HCT116 (cell line): Measurements from ENCODE around the gene PDE6H. TPM values are rescaled to one million over a fixed set of nuclear protein-coding genes. Genes with fewer than 3 reads are reported as not detected.

Experiments used
- ATAC-seq: fragments of 200-7000 bp; cut with Tn5 transposase; 2 replicates; pipeline ENCODE4 v1.9.1; 2020; ENCODE audit warnings: mild to moderate bottlenecking, moderate library complexity
- BruUV-seq: library from RNA; stranded (reverse); fragments of 400-500 nt; replicated peaks from 2 replicates; lab custom pipeline; 2021; lab: Mats Ljungman, UMichigan
- CTCF ChIA-PET: fragments of 300-600 bp; sonication (Branson Sonifier 250); formaldehyde crosslinking; loops from one replicate; lab custom pipeline; 2021; ENCODE audit warnings: antibody characterized with exemption; lab: Charles Lee
- POLR2A ChIA-PET: fragments of 300-600, 350-600 bp; sonication (Branson Sonifier 250); formaldehyde crosslinking; loops from one replicate; lab custom pipeline; 2021; ENCODE audit warnings: antibody characterized with exemption; lab: Charles Lee
- RAD21 ChIA-PET, 2 experiments: fragments of 300-600 bp; sonication (Branson Sonifier 250); formaldehyde crosslinking; loops; one replicate each; lab custom pipeline; 2023; ENCODE audit warnings: low total read pairs in 2 of 2; ENCODE audit not compliant: uncharacterized antibody in 2 of 2, unreplicated experiment in 2 of 2, low non-redundant PET in 1 of 2; lab: Charles Lee
- DNase-seq: peaks from one replicate; pipeline ENCODE4 v3.0.0-alpha.2; 2010; ENCODE audit warnings: low read depth, low spot score
- H2AFZ ChIP-seq: fragments of 200-600 bp; shearing (Covaris generic), sonication (generic); 2 replicates; pipeline ENCODE4 v1.6.1; 2017; ENCODE audit warnings: low read depth, mixed run types, mixed read lengths, antibody characterized with exemption, low read length; ENCODE audit not compliant: poor library complexity, severe bottlenecking
- H3K27ac ChIP-seq: 2 replicates; pipeline ENCODE4 v1.5.1; 2012; ENCODE audit warnings: low read depth, low read length
- H3K27me3 ChIP-seq: fragments of 200-600 bp; sonication (generic); 2 replicates; pipeline ENCODE4 v1.6.1; 2016; ENCODE audit warnings: mixed run types, low read length, mixed read lengths; ENCODE audit not compliant: insufficient read depth
- H3K36me3 ChIP-seq, 2 experiments: fragments of 200-500 bp in 1 of 2; fragments of 200-600 bp in 1 of 2; sonication (Bioruptor generic) in 1 of 2; sonication (generic) in 1 of 2; 2 replicates each; pipeline versions ENCODE4 v1.5.1 to v1.6.1; 2014 to 2016; ENCODE audit warnings: low read length in 2 of 2, inconsistent platforms in 1 of 2, mixed read lengths in 1 of 2, mixed run types in 1 of 2; ENCODE audit not compliant: insufficient read depth in 2 of 2, control insufficient read depth in 1 of 2
- H3K4me1 ChIP-seq, 2 experiments: fragments of 200-600 bp in 1 of 2; sonication (generic) in 1 of 2; 2 replicates each; pipeline versions ENCODE4 v1.5.1 to v1.6.1; 2012 to 2017; ENCODE audit warnings: low read length in 2 of 2, inconsistent platforms in 1 of 2, mild to moderate bottlenecking in 1 of 2, mixed read lengths in 1 of 2, mixed run types in 1 of 2, moderate library complexity in 1 of 2; ENCODE audit not compliant: insufficient read depth in 2 of 2, control insufficient read depth in 1 of 2
- H3K4me2 ChIP-seq: fragments of 200-600 bp; sonication (generic); 2 replicates; pipeline ENCODE4 v1.6.1; 2017; ENCODE audit warnings: mixed run types, low read length, mixed read lengths
- H3K4me3 ChIP-seq, 2 experiments: fragments of 200-600 bp in 1 of 2; sonication (generic) in 1 of 2; replicated peaks in 1 of 2; 2 replicates each; pipeline ENCODE4 v1.5.1; 2011 to 2016; ENCODE audit warnings: low read length in 2 of 2, control low read depth in 1 of 2, low read depth in 1 of 2, mild to moderate bottlenecking in 1 of 2, mixed read lengths in 1 of 2, mixed run types in 1 of 2
- H3K79me2 ChIP-seq: fragments of 200-600 bp; sonication (generic); 2 replicates; pipeline ENCODE4 v1.6.1; 2017; ENCODE audit warnings: mild to moderate bottlenecking, mixed run types, low read length, moderate library complexity, mixed read lengths; ENCODE audit not compliant: insufficient read depth
- H3K9ac ChIP-seq: fragments of 200-600 bp; sonication (generic); 2 replicates; pipeline ENCODE4 v1.6.1; 2016; ENCODE audit warnings: low read length, mixed read lengths
- H3K9me2 ChIP-seq: fragments of 200-600 bp; sonication (generic), shearing (Covaris generic); 2 replicates; pipeline ENCODE4 v1.6.1; 2017; ENCODE audit warnings: mixed run types, mild to moderate bottlenecking, moderate library complexity; ENCODE audit not compliant: insufficient read depth
- H3K9me3 ChIP-seq, 2 experiments: fragments of 200-500 bp in 1 of 2; fragments of 200-600 bp in 1 of 2; sonication (Bioruptor generic) in 1 of 2; sonication (generic) in 1 of 2; 2 replicates each; pipeline ENCODE4 v1.6.1; 2014 to 2017; ENCODE audit warnings: low read length in 2 of 2, mixed read lengths in 2 of 2, inconsistent platforms in 1 of 2, low read depth in 1 of 2, mild to moderate bottlenecking in 1 of 2, mixed run types in 1 of 2, moderate library complexity in 1 of 2; ENCODE audit not compliant: control insufficient read depth in 1 of 2, insufficient read depth in 1 of 2
- H4K20me1 ChIP-seq: fragments of 200-600 bp; sonication (generic), shearing (Covaris generic); 2 replicates; pipeline ENCODE4 v1.6.1; 2017; ENCODE audit warnings: mixed run types, mild to moderate bottlenecking, moderate library complexity; ENCODE audit not compliant: insufficient read depth
- CBX3 ChIP-seq: IDR thresholded peaks from 2 replicates; pipeline ENCODE4 v1.6.1; 2012; ENCODE audit warnings: low read depth
- CEBPB ChIP-seq: IDR thresholded peaks from 2 replicates; pipeline ENCODE4 v1.6.1; 2012; ENCODE audit warnings: low read depth
- ELF1 ChIP-seq: IDR thresholded peaks from 2 replicates; pipeline ENCODE4 v1.6.1; 2012; ENCODE audit warnings: low read depth, borderline replicate concordance
- EZH2 ChIP-seq: fragments of 200-600 bp; sonication (generic); IDR thresholded peaks from 2 replicates; pipeline ENCODE4 v1.6.1; 2017; ENCODE audit warnings: antibody characterized with exemption, mixed run types
- EZH2phosphoT487 ChIP-seq: fragments of 200-600 bp; IDR thresholded peaks from 2 replicates; pipeline ENCODE4 v1.6.1; 2018; ENCODE audit warnings: antibody characterized with exemption, borderline replicate concordance
- FOSL1 ChIP-seq: IDR thresholded peaks from 2 replicates; pipeline ENCODE4 v1.6.1; 2012; ENCODE audit warnings: low read depth
- JUND ChIP-seq: IDR thresholded peaks from 2 replicates; pipeline ENCODE4 v1.6.1; 2012
- SP1 ChIP-seq: IDR thresholded peaks from 2 replicates; pipeline ENCODE4 v1.6.1; 2012; ENCODE audit warnings: low read depth
- ZFX ChIP-seq: fragments of 450-650 bp; IDR thresholded peaks from 2 replicates; pipeline ENCODE4 v1.6.1; 2017
- intact Hi-C: fragments of 100-400 bp; cut with micrococcal nuclease; formaldehyde crosslinking; loops from 2 replicates; pipeline ENCODE4 v1.10.0; 2022
- total RNA-seq: library from RNA; stranded (reverse); gene quantifications from one replicate; pipeline ENCODE4 v1.2.1, GENCODE V29; 2021; ENCODE audit not compliant: unreplicated experiment
- TF ChIP-seq, protein P1 (sequence below), 3 experiments: fragments of 200-600 bp in 1 of 3; sonication (generic) in 1 of 3; IDR thresholded peaks in 2 of 3; conservative IDR thresholded peaks in 1 of 3; 2 replicates each; pipeline ENCODE4 v1.5.1; 2012 to 2017; ENCODE audit warnings: low read depth in 2 of 3, low read length in 2 of 3, antibody characterized with exemption in 1 of 3, borderline replicate concordance in 1 of 3, control low read depth in 1 of 3, mild to moderate bottlenecking in 1 of 3, mixed read lengths in 1 of 3, mixed run types in 1 of 3, moderate library complexity in 1 of 3; ENCODE audit not compliant: insufficient read depth in 1 of 3
- TF ChIP-seq, protein P2 (sequence below): IDR thresholded peaks from 2 replicates; pipeline ENCODE4 v1.6.1; 2012; ENCODE audit warnings: low read depth
- TF ChIP-seq, protein P3 (sequence below): IDR thresholded peaks from 2 replicates; pipeline ENCODE4 v1.6.1; 2011; ENCODE audit warnings: mild to moderate bottlenecking, low read length, moderate library complexity; ENCODE audit not compliant: insufficient replicate concordance; ENCODE audit errors: extremely low read depth

The PDE6H gene
- total RNA-seq, 1 experiment from 2014 or later = not detected

DNA sequence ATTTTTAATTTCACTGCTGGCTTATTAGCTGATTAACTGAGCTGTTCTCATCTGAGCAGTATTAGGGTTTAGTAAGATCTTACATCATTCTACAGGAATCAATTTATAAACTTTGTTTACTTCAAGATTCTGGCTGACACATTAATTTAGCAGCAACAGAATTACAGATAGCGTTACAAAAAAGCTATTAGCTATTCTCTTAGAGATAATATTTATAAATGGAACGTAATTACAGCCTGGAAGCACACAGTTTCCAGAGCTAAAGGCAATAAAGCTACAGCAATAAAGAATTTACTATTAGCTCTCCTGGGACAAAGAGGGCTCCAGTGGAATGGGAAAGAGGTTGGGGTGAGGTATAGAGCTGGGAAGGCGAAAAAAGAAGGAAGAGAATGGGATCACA is 34.7 kb downstream of the PDE6H start:
- Histone ChIP-seq H2AFZ (no peak overlapping the region), H3K79me2 (no peaks in the 10 kb centered on the region), H3K4me3 (no peak overlapping the region), H3K36me3 (no peaks in the 10 kb centered on the region), H3K4me2 (no peak overlapping the region), H3K27me3 (peaks cover 57% of the 10 kb centered on the region), H3K9ac (no peak overlapping the region), H4K20me1 (no peaks in the 10 kb centered on the region), H3K9me3 (no peaks in the 10 kb centered on the region), H3K9me2 (no peaks in the 10 kb centered on the region), H3K4me1 (no peaks in the 10 kb centered on the region), H3K27ac (no peak overlapping the region)
- ChIA-PET CTCF (interaction anchor here (1.1 to 1.2 kb wide), 2 partner anchors 214 to 494 kb away, joined by 3 to 5 read pairs; partner anchors contain the start of gene RERG), POLR2A (no interaction called here), RAD21 (interaction anchor here in 1 of 2 experiments (0.6 kb wide), 1 partner anchor 92 kb away, joined by 3 read pairs; no protein-coding TSS in a partner anchor)
- no peak for DNase-seq
- no TSS peak for BruUV-seq
- ATAC-seq = no peak
- TF ChIP-seq ELF1 = no peak
- TF ChIP-seq, protein P1, sequence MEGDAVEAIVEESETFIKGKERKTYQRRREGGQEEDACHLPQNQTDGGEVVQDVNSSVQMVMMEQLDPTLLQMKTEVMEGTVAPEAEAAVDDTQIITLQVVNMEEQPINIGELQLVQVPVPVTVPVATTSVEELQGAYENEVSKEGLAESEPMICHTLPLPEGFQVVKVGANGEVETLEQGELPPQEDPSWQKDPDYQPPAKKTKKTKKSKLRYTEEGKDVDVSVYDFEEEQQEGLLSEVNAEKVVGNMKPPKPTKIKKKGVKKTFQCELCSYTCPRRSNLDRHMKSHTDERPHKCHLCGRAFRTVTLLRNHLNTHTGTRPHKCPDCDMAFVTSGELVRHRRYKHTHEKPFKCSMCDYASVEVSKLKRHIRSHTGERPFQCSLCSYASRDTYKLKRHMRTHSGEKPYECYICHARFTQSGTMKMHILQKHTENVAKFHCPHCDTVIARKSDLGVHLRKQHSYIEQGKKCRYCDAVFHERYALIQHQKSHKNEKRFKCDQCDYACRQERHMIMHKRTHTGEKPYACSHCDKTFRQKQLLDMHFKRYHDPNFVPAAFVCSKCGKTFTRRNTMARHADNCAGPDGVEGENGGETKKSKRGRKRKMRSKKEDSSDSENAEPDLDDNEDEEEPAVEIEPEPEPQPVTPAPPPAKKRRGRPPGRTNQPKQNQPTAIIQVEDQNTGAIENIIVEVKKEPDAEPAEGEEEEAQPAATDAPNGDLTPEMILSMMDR (IDR thresholded peaks at IDR 0.05 in 2 of 3, conservative IDR thresholded peaks at IDR 0.05 in 1 of 3; ENCODE audit: borderline replicate concordance in 1 of 3, insufficient read depth in 1 of 3, low read depth in 2 of 3, low read length in 2 of 3) = no peak
- TF ChIP-seq, protein P2, sequence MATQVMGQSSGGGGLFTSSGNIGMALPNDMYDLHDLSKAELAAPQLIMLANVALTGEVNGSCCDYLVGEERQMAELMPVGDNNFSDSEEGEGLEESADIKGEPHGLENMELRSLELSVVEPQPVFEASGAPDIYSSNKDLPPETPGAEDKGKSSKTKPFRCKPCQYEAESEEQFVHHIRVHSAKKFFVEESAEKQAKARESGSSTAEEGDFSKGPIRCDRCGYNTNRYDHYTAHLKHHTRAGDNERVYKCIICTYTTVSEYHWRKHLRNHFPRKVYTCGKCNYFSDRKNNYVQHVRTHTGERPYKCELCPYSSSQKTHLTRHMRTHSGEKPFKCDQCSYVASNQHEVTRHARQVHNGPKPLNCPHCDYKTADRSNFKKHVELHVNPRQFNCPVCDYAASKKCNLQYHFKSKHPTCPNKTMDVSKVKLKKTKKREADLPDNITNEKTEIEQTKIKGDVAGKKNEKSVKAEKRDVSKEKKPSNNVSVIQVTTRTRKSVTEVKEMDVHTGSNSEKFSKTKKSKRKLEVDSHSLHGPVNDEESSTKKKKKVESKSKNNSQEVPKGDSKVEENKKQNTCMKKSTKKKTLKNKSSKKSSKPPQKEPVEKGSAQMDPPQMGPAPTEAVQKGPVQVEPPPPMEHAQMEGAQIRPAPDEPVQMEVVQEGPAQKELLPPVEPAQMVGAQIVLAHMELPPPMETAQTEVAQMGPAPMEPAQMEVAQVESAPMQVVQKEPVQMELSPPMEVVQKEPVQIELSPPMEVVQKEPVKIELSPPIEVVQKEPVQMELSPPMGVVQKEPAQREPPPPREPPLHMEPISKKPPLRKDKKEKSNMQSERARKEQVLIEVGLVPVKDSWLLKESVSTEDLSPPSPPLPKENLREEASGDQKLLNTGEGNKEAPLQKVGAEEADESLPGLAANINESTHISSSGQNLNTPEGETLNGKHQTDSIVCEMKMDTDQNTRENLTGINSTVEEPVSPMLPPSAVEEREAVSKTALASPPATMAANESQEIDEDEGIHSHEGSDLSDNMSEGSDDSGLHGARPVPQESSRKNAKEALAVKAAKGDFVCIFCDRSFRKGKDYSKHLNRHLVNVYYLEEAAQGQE = no peak
- no peak for TF ChIP-seq ZFX
- TF ChIP-seq FOSL1 = no peak
- TF ChIP-seq, protein P3, sequence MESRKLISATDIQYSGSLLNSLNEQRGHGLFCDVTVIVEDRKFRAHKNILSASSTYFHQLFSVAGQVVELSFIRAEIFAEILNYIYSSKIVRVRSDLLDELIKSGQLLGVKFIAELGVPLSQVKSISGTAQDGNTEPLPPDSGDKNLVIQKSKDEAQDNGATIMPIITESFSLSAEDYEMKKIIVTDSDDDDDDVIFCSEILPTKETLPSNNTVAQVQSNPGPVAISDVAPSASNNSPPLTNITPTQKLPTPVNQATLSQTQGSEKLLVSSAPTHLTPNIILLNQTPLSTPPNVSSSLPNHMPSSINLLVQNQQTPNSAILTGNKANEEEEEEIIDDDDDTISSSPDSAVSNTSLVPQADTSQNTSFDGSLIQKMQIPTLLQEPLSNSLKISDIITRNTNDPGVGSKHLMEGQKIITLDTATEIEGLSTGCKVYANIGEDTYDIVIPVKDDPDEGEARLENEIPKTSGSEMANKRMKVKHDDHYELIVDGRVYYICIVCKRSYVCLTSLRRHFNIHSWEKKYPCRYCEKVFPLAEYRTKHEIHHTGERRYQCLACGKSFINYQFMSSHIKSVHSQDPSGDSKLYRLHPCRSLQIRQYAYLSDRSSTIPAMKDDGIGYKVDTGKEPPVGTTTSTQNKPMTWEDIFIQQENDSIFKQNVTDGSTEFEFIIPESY = no peak
- TF ChIP-seq SP1 = no peak
- no peak for TF ChIP-seq EZH2
- no peak for TF ChIP-seq JUND
- TF ChIP-seq EZH2phosphoT487 = no peak
- TF ChIP-seq CBX3 = no peak
- TF ChIP-seq CEBPB = no peak
- intact Hi-C loops = no loop called here
